22Rv1 (cell line): Measurements from ENCODE around the gene CCNT1.
"Not testable (repeated sequence)": the region's sequence is repeated elsewhere in the genome, so short reads cannot be mapped to it uniquely, and the experiment has no call there.

ENCODE experiments used
- H3K27ac ChIP-seq: fragments of 450-650 bp; 2 replicates; pipeline ENCODE4 v1.5.1; 2017
- CTCF ChIP-seq: fragments of 450-650 bp; IDR thresholded peaks from 2 replicates; pipeline ENCODE4 v1.5.1; 2017; ENCODE audit warnings: mild to moderate bottlenecking
- ZFX ChIP-seq: fragments of 450-650 bp; IDR thresholded peaks from 2 replicates; pipeline ENCODE4 v1.6.1; 2017; ENCODE audit warnings: antibody characterized with exemption, borderline replicate concordance

CCNT1 gene

GRCh38 chr12:48744251-48745008, 27.9 kb upstream of the CCNT1 start:
- TF ChIP-seq CTCF (no peak), ZFX (no peak)
- H3K27ac ChIP-seq: no peak overlapping the region

- H3K27ac ChIP-seq: no peak overlapping the region
- TF ChIP-seq CTCF: no peak
- TF ChIP-seq ZFX: no peak
These were observed 23.2 kb upstream of the CCNT1 start for GRCh38 chr12:48739618-48740269.

GRCh38 chr12:48736456-48736855, 19.9 kb upstream of the CCNT1 start:
- H3K27ac ChIP-seq: no peak overlapping the region
- TF ChIP-seq CTCF (no peak), ZFX (no peak)

- H3K27ac ChIP-seq: no peak overlapping the region
- TF ChIP-seq ZFX: no peak
- no peak for TF ChIP-seq CTCF
These were observed 12.3 kb upstream of the CCNT1 start for GRCh38 chr12:48728807-48729206.

GRCh38 chr12:48720737-48721136, 4.2 kb upstream of the CCNT1 start:
- not testable (repeated sequence) for H3K27ac ChIP-seq

GRCh38 chr12:48720171-48720570, 3.7 kb upstream of the CCNT1 start:
- not testable (repeated sequence) for H3K27ac ChIP-seq

GRCh38 chr12:48719002-48719401, 2.5 kb upstream of the CCNT1 start:
- not testable (repeated sequence) for H3K27ac ChIP-seq

- peak overlapping the region; percentile 99 for H3K27ac ChIP-seq
- no peak for TF ChIP-seq ZFX
- TF ChIP-seq CTCF: no peak
These were observed 767 bp upstream of the CCNT1 start for GRCh38 chr12:48717252-48717695.

GRCh38 chr12:48716168-48716492, 377 bp downstream of the CCNT1 start:
- H3K27ac ChIP-seq: peak overlapping the region; percentile 99
- TF ChIP-seq ZFX (no peak), CTCF (no peak)
